ENCODE data around the gene QTRT2.

GRCh38 chr3:114068336-114068735 is 11.8 kb downstream of the QTRT2 start:
- TF ChIP-seq CTCF (IDR thresholded peaks at IDR 0.05) (no peak), REST (IDR thresholded peaks at IDR 0.05; ENCODE audit: insufficient read depth in 1 of 2, low read depth in 2 of 2, low read length in 1 of 2) (no peak), POLR2AphosphoS5 (IDR thresholded peaks at IDR 0.05; ENCODE audit: low read depth, low read length) (no peak), TCF7L2 (IDR thresholded peaks at IDR 0.05; ENCODE audit: low read depth, low read length) (no peak)

All from Panc1 (cell line).